ENCODE measurements around the gene COBL.
A peak's percentile ranks its signal among the peaks of the same experiment; 100 is the strongest.

Gene COBL

DNA sequence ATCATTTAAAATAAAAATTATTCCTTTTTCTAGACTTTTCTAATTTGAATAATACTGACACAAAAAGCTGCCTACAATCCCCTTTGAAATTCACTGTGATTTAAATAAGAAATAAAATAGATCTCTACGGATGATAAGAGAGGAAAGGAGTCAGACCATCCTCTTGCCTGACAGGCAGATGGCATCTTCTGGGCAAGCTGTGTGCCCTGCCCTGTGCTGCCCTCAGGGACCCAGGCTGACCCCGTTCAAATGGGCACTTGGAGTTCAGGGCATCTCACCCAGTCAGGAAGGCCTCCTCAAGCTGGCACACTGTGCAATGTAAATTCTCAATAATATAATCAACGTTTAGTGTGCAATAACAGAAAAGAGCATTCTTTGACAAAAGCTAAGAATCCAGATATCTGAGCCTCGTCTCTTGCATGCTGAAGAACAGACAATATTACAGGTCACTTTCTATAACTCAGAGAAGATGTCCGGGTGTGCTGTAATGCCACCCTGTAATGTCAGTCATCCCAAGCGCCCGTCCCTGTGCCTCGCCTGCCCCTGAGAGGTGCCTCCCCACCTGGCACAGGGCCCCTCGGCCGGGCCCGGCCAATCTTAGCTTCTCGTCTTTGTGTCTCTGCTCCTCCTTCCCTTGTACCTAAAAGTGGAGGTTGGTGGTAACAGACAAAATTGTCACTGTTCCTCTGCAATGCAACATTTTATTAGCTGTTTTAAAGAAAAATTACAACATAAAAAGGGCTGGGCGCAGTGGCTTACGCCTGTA lies 263.3 kb downstream of the COBL start:
- DNase-seq (ENCODE audit: low spot score), result no peak

DNA sequence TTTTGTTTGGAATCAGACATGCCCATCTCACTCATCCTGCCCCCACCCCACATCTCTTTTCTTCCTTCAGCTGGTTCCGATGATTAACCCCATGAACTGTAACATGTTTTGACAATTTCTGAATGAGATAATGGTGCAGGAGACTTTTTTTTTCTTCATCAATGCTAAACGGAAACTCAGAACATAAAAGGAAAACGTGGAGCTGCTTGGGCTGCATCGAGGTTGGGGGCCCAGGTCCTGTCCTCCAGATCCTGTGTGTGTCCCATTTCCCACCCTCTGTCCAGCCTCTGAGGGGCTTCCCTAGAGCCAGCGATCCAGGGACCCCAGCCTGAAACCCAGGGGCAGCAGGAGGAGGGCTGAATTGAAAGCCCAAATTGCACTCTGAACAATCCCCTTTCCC lies 270.1 kb downstream of the COBL start:
- no peak for DNase-seq (ENCODE audit: low spot score)

DNA sequence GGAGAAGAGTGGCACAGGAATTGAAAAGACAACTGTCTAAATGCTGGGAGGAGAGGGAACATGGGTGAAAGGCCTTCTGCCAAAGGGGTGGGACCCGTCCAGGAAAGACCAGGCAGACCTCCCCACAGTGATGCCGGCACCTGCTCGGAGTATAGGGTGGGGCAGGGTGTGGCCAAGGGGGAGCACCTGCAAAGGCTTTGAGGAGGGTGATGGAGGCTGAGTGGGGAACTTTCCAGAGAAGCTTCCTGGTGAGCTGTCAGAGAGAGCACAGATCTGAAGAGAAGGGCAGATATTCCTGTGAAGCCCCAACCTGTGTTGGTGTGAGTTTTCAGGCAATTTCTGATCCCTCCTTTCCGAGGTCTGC lies 270.5 kb downstream of the COBL start:
- peak; percentile 86 for DNase-seq (ENCODE audit: low spot score)

DNA sequence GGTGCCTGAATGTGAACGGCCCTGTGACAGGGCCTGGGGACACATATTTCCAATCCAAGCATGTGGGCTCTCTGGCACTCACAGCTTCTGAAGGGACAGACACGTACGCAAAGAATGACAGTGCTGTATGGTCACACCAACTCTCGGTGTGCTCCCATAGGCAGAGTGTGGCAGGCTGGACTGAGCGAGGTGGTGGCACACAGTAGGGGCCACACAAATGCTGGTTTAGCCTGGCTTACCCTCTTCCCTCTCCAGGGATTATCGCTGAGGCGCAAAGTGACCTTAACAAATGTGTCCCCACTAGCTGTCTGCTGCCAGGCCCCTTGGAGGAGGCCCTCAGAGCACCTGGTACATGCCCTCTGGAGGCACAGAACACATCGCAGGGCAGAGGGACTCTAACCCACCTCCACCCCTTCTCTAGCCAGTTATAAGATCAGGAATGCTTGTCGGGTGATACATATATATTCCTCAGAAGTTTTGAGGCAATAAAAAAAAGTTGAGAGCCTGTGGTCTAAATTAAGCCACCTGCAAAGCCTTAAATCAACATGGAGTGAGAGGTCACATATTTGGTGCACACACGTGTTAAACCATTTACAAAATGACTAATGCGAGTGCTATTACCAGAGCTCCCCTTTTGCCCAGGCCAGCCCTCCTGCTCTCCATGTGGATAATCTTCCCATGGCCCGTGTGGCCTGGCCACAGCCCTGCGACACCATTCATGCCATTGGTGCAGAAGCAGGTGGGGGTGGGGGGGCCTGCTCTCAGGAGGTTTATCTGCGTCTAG lies 271.1 kb downstream of the COBL start:
- DNase-seq (ENCODE audit: low spot score), result peak; percentile 100

- no peak for DNase-seq (ENCODE audit: low spot score)
These were observed 273.1 kb downstream of the COBL start for GRCh38 chr7:51043461-51043860.

- DNase-seq (ENCODE audit: low spot score), result no peak
These were observed 275.8 kb downstream of the COBL start for GRCh38 chr7:51040787-51041186.

GRCh38 chr7:51038573-51038972 lies 278.0 kb downstream of the COBL start:
- no peak for DNase-seq (ENCODE audit: low spot score)

GRCh38 chr7:51035716-51036115 lies 280.9 kb downstream of the COBL start:
- no peak for DNase-seq (ENCODE audit: low spot score)

GRCh38 chr7:51034521-51035264 lies 281.9 kb downstream of the COBL start:
- no peak for DNase-seq (ENCODE audit: low spot score)

DNA sequence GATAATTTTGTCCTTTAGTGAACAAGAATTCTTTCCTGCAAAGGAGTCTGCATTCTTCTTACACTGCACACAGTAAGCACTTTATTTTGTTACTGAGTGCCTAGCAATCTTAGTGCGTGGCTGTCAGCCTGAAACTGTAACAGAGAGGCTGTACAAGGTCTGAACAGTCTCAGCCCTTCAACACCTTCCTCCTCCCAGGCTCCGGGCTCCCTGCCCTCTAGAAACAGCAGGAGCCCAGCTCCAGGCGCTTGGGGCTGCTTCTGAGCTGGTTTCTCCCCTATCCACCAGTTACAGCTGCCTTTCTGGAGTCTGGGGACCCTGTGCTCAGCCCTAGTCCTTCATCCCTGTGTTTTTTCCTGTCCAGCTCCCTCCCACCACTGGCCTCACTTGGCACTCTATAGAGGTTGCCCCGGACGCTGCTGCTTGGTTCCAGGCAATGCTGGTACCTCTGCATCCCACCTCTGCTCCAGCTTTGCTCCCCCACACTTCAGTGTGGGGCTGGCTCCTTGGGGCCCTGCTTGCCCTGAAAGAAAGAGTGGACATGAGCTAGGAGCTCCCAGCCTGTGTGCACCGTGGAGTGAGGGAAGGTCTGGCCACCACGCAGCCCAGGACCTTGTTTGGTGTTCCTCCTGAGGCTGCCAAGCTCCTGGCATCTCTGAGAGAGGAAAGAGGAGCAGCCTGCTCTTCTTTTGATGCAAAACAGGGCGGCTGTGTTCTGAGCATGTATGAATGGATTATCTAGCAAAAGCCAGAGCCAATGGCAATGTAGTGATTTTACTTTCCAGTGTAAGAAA lies 282.7 kb downstream of the COBL start:
- no peak for DNase-seq (ENCODE audit: low spot score)

DNA sequence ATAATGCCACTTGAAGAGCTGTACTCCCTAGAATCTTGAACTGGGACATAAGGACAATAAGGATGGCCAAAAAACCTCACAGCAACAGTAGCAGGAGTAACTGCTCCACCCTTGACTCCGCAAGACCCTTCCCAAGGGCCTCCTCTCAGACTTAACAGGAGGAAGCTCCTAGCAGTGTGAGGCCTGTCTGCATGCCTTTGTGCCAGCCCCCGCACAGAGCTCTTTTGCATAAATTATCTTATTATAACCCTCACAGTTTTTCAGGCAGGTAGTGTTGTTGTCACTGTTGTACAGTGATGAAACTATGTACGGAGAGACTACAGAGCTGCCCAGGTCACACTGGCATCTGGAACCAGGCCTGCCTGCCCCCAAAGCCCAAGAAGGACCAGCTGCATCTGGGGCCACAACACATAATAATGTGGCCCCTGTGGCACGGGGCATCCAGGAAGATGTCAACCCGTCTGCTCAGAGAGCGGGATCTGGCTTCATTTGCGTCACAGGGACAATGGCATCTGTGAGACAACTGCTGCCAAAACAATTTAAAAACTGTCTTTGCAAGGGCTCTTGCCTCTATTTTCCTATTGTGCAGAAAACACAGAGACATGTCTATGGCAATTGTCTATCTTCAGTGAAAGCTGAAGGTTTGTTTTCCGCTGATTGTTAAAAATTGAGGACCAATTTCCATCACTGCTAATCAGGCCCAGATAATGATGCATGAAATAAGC lies 284.7 kb downstream of the COBL start:
- no peak for DNase-seq (ENCODE audit: low spot score)

GRCh38 chr7:51031216-51031615 lies 285.4 kb downstream of the COBL start:
- no peak for DNase-seq (ENCODE audit: low spot score)

- DNase-seq (ENCODE audit: low spot score), result no peak
These were observed 286.9 kb downstream of the COBL start for GRCh38 chr7:51029701-51030191.

GRCh38 chr7:51029131-51029530 lies 287.5 kb downstream of the COBL start:
- no peak for DNase-seq (ENCODE audit: low spot score)

- no peak for DNase-seq (ENCODE audit: low spot score)
These were observed 288.4 kb downstream of the COBL start for GRCh38 chr7:51027935-51028830.

- DNase-seq (ENCODE audit: low spot score), result no peak
These were observed 289.3 kb downstream of the COBL start for GRCh38 chr7:51027106-51027934.

DNA sequence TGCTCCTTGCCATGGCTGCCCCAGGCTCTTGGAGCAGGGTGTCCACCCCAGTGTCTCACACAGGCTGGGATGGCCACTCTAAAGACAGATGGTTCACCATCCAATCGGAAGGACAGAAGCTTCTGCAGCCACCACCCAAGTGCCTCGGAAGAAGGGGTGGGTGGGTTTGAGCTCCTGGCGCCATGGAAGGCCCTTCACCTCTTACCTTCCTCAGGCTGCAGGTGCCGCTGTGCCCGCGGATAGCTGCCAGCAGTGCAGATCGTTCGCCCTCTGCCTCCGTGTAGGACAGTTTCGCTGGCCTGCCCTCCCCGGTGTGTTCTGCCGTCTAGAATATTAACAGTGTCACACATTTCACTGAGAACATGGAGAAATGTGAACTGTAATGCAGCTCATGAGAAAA lies 290.3 kb downstream of the COBL start:
- DNase-seq (ENCODE audit: low spot score), result no peak

DNA sequence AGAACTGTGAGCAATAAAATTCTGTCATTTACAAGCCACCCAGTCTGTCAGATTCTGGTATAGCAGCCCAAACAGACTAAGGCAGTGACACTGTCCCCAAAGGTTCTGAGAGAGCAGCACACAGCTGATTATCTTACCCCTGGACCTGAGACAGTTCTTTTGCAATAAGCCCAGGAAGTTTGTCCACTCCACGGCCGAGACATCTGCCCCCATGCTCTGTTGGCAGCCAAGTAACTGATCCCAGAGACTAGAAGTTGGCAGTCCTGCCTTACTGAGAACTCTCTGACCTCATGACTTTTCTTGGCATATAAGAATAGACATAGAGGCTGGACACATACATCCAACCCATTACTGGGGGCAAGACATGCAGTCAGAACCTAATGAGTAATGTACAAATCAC lies 290.9 kb downstream of the COBL start:
- no peak for DNase-seq (ENCODE audit: low spot score)

GRCh38 chr7:51024867-51025266 lies 291.7 kb downstream of the COBL start:
- DNase-seq (ENCODE audit: low spot score), result no peak

Data from SW480 (cell line).